ENCODE data around the gene LGI4.

DNA sequence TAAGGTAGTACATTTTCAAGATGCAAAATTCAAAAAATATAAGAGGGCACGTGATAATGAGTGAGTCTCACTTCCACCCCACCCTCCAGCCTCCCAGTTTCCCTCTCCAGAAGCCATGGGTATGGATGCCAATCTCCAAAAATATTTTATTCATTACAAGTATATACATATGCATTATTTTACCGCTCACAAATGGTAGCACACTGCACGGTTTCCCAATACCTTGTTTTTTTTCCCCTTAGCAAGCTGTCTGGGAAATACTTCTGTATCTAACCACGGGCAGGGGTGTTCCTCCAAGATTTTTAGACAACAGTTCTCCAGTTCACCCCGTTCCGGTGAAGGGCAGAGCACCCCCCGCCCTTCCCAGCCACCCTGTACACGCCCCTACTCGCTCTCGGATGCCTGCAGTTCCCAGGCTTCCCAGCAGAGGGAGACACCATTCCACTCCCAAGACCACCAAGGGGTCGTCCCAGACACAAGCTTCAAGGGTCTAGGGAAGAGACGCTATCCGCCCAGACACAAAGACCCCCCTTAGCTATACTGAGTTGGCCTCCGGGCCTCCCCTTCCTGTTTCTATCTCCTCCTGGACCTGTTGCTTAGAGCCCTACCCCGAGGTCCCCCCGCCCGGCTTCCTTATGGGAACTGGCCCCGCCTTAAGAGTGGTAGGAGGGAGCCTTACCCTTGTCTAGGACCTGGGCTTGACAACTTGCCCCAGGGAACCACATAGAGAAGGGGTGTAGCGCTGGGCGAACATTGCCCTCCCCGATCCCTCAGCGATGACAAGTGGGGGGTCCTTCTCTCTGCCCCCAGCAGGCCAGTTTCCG lies 20.3 kb downstream of the LGI4 start:
- TF ChIP-seq, protein P1, sequence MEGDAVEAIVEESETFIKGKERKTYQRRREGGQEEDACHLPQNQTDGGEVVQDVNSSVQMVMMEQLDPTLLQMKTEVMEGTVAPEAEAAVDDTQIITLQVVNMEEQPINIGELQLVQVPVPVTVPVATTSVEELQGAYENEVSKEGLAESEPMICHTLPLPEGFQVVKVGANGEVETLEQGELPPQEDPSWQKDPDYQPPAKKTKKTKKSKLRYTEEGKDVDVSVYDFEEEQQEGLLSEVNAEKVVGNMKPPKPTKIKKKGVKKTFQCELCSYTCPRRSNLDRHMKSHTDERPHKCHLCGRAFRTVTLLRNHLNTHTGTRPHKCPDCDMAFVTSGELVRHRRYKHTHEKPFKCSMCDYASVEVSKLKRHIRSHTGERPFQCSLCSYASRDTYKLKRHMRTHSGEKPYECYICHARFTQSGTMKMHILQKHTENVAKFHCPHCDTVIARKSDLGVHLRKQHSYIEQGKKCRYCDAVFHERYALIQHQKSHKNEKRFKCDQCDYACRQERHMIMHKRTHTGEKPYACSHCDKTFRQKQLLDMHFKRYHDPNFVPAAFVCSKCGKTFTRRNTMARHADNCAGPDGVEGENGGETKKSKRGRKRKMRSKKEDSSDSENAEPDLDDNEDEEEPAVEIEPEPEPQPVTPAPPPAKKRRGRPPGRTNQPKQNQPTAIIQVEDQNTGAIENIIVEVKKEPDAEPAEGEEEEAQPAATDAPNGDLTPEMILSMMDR (IDR thresholded peaks at IDR 0.05; ENCODE audit: low read depth, low read length, missing input control): peak; percentile 85
- TF ChIP-seq RAD21 (IDR thresholded peaks at IDR 0.05): peak; percentile 78 to 85
- TF ChIP-seq SP1 (IDR thresholded peaks at IDR 0.05): no peak
- TF ChIP-seq GABPA (IDR thresholded peaks at IDR 0.05 in 1 of 2, conservative IDR thresholded peaks at IDR 0.05 in 1 of 2): no peak
- TF ChIP-seq, protein P2, sequence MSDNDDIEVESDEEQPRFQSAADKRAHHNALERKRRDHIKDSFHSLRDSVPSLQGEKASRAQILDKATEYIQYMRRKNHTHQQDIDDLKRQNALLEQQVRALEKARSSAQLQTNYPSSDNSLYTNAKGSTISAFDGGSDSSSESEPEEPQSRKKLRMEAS (IDR thresholded peaks at IDR 0.05): no peak
